Osteoblast (primary cell): Measurements from ENCODE around the gene ADCK2. TPM values are rescaled to one million over a fixed set of nuclear protein-coding genes. Genes with fewer than 3 reads are reported as not detected.

Experiments
- DNase-seq: peaks from one replicate; pipeline ENCODE4 v3.0.0; 2011; ENCODE audit warnings: low spot score, mixed read lengths; ENCODE audit not compliant: insufficient read length; ENCODE audit errors: missing footprints
- H2AFZ ChIP-seq: 2 replicates; pipeline ENCODE4 v1.6.0; 2011; ENCODE audit warnings: mild to moderate bottlenecking, low read length
- H3K27ac ChIP-seq: 2 replicates; pipeline ENCODE4 v1.5.1; 2011; ENCODE audit warnings: mild to moderate bottlenecking, low read depth, low read length, moderate library complexity
- H3K27me3 ChIP-seq: 2 replicates; pipeline ENCODE4 v1.6.0; 2012; ENCODE audit warnings: mild to moderate bottlenecking, control low read depth, inconsistent platforms, low read length, moderate library complexity; ENCODE audit not compliant: insufficient read depth
- H3K36me3 ChIP-seq: 2 replicates; pipeline ENCODE4 v1.5.1; 2011; ENCODE audit warnings: mild to moderate bottlenecking, low read length, control low read depth, moderate library complexity; ENCODE audit not compliant: insufficient read depth
- H3K4me1 ChIP-seq: 2 replicates; pipeline ENCODE4 v1.5.1; 2011; ENCODE audit warnings: mild to moderate bottlenecking, low read length, control low read depth, moderate library complexity; ENCODE audit not compliant: insufficient read depth
- H3K4me2 ChIP-seq: 2 replicates; pipeline ENCODE4 v1.6.0; 2011; ENCODE audit warnings: mild to moderate bottlenecking, low read length; ENCODE audit not compliant: insufficient read depth
- H3K4me3 ChIP-seq: fragments of 200-600 bp; sonication (generic); 3 replicates; pipeline ENCODE4 v1.5.1; 2012; ENCODE audit warnings: mild to moderate bottlenecking, low read length, inconsistent platforms; ENCODE audit not compliant: insufficient read depth
- H3K79me2 ChIP-seq: 2 replicates; pipeline ENCODE4 v1.6.0; 2012; ENCODE audit warnings: mild to moderate bottlenecking, low read length, control low read depth, inconsistent platforms; ENCODE audit not compliant: insufficient read depth
- H3K9me3 ChIP-seq: 2 replicates; pipeline ENCODE4 v1.5.1; 2011; ENCODE audit warnings: low read depth, low read length, control low read depth
- H4K20me1 ChIP-seq: 2 replicates; pipeline ENCODE4 v1.6.0; 2012; ENCODE audit warnings: mild to moderate bottlenecking, low read length, control low read depth; ENCODE audit not compliant: insufficient read depth
- CTCF ChIP-seq: IDR thresholded peaks from 2 replicates; pipeline ENCODE4 v1.5.1; 2011; ENCODE audit warnings: mild to moderate bottlenecking, low read depth, low read length, moderate library complexity; ENCODE audit errors: extremely low read depth
- total RNA-seq: library from RNA; depleted of rRNA; stranded (reverse); fragments of >200 nt; gene quantifications from 2 replicates; pipeline ENCODE4 v1.2.3, GENCODE V29; 2012

The ADCK2 gene
- total RNA-seq, 1 donor = 28.6 TPM

- peaks cover 8% of the 10 kb centered on the region for H3K4me1 ChIP-seq
- TF ChIP-seq CTCF = no peak
- no peak for DNase-seq
- no peak overlapping the region for H2AFZ ChIP-seq
- H3K4me2 ChIP-seq = no peak overlapping the region
- no peaks in the 10 kb centered on the region for H3K79me2 ChIP-seq
- no peaks in the 10 kb centered on the region for H4K20me1 ChIP-seq
- no peaks in the 10 kb centered on the region for H3K36me3 ChIP-seq
- no peaks in the 10 kb centered on the region for H3K9me3 ChIP-seq
- H3K4me3 ChIP-seq = no peak overlapping the region
- H3K27me3 ChIP-seq = peaks cover 30% of the 10 kb centered on the region
- no peak overlapping the region for H3K27ac ChIP-seq
Measured at GRCh38 chr7:140635816-140636215, 36.9 kb upstream of the ADCK2 start.

GRCh38 chr7:140637400-140637799, 35.3 kb upstream of the ADCK2 start:
- no peak for TF ChIP-seq CTCF
- H2AFZ ChIP-seq = no peak overlapping the region
- no peak overlapping the region for H3K4me3 ChIP-seq
- H3K4me1 ChIP-seq = peaks cover 8% of the 10 kb centered on the region
- H3K9me3 ChIP-seq = no peaks in the 10 kb centered on the region
- peak; percentile 44 for DNase-seq
- no peak overlapping the region for H3K27ac ChIP-seq
- H3K4me2 ChIP-seq = no peak overlapping the region
- H4K20me1 ChIP-seq = no peaks in the 10 kb centered on the region
- H3K79me2 ChIP-seq = no peaks in the 10 kb centered on the region
- no peaks in the 10 kb centered on the region for H3K36me3 ChIP-seq
- peaks cover 40% of the 10 kb centered on the region for H3K27me3 ChIP-seq

- H3K27me3 ChIP-seq = peaks cover 41% of the 10 kb centered on the region
- no peaks in the 10 kb centered on the region for H3K36me3 ChIP-seq
- H3K9me3 ChIP-seq = no peaks in the 10 kb centered on the region
- TF ChIP-seq CTCF = no peak
- no peak overlapping the region for H3K27ac ChIP-seq
- peaks cover 8% of the 10 kb centered on the region for H3K4me1 ChIP-seq
- H4K20me1 ChIP-seq = no peaks in the 10 kb centered on the region
- no peaks in the 10 kb centered on the region for H3K79me2 ChIP-seq
- H3K4me2 ChIP-seq = no peak overlapping the region
- DNase-seq = peak; percentile 84
- H3K4me3 ChIP-seq = no peak overlapping the region
- H2AFZ ChIP-seq = no peak overlapping the region
Measured at GRCh38 chr7:140638173-140638791, 34.5 kb upstream of the ADCK2 start.

GRCh38 chr7:140639366-140640053, 33.2 kb upstream of the ADCK2 start:
- Histone ChIP-seq H3K9me3 (no peaks in the 10 kb centered on the region), H3K4me2 (peak overlapping the region; percentile 74), H4K20me1 (no peaks in the 10 kb centered on the region), H3K4me1 (peaks cover 8% of the 10 kb centered on the region), H3K79me2 (no peaks in the 10 kb centered on the region), H3K27me3 (peaks cover 40% of the 10 kb centered on the region), H2AFZ (no peak overlapping the region), H3K4me3 (peak overlapping the region; percentile 61), H3K36me3 (no peaks in the 10 kb centered on the region), H3K27ac (no peak overlapping the region)
- peak; percentile 87 for DNase-seq
- no peak for TF ChIP-seq CTCF
